NCI-H345 (cell line): Measurements from ENCODE around the gene KLHL22.

Source experiments
- DNase-seq: peaks from one replicate; lab custom pipeline; 2025; lab: John Stamatoyannopoulos, UW

The KLHL22 gene

DNA sequence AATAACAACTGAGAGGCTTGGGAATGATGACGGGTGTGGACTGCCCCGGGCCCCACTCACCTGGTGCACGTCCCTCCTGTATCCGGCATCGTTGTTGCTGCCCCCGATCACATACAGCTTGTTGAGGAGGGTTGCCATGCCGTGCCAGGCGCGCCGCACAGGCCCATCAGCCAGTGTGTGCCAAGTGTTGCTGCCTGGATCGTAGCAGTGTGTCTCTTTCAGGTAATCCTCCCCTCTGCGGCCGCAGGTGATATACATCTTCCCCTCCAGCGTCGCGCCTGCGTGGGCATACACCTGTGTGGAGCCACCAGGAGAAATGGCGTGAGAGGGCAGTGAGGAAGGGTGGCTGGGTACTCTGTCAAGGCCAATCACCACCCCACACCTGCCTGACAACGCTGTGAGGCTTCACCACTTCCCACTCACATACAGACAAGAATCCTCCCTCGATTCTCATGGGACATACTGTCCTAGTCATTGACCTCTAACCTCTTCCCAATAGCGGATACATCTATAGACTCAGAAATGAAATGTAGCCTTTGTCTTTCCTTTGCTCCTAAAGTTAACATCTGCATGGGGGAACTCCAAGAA lies 49.1 kb downstream of the KLHL22 start:
- no peak for DNase-seq

DNA sequence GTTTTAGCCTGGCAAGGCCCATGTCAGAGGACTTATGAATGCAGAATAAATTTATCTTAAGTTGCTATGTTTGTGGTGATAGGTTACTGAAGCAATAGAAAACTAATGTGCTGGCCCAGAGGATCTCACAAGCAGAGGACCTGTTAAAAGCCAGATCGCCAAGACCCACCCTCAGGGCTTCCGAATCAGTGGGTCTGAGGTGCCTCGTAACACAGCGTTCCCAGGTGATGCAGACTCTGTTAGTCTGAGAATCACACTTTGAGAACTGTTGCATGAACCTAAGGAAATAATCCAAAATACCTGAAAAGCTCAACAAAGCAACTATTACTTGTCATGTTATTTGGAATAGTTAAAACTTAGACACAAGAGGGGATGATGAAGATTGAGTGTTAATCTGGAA lies 51.3 kb downstream of the KLHL22 start:
- no peak for DNase-seq

DNA sequence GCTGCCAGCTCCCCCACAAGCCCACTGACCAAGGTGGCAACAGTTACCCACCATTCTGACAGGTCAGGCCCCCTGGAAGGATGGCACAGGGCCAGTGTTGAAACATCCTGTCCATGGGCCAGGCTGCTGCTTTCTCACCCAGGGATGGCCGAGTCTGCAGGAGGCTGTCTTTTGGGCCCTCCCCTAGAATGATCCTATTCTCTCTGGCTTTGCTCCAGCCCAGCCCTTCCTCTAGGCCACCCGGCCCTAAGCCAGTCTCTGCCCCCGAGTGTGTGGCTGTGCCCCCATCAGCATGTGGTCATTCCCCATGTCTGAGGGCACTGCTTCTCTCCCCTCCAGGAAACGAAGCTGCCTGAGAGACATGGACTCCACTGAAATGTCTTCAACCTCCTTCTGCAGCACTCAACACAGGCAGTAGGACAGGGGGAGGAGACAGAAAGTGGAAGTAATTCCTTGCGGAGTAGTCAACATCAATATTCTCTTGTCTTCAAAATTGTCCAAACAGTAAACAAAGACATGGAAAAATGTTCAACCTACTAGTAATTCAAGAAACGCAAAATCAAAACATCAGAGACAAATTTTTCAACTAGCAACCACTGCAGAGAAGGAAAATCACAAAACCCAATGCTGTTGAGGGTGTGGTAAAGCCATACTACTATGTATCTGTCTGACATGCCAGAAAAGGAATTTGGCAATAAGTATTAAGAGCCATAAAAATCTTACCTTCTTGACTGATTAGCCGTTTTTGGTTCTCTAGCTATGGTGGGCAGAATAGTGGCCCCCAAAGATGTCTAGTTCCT lies 52.9 kb downstream of the KLHL22 start:
- DNase-seq, result no peak

DNA sequence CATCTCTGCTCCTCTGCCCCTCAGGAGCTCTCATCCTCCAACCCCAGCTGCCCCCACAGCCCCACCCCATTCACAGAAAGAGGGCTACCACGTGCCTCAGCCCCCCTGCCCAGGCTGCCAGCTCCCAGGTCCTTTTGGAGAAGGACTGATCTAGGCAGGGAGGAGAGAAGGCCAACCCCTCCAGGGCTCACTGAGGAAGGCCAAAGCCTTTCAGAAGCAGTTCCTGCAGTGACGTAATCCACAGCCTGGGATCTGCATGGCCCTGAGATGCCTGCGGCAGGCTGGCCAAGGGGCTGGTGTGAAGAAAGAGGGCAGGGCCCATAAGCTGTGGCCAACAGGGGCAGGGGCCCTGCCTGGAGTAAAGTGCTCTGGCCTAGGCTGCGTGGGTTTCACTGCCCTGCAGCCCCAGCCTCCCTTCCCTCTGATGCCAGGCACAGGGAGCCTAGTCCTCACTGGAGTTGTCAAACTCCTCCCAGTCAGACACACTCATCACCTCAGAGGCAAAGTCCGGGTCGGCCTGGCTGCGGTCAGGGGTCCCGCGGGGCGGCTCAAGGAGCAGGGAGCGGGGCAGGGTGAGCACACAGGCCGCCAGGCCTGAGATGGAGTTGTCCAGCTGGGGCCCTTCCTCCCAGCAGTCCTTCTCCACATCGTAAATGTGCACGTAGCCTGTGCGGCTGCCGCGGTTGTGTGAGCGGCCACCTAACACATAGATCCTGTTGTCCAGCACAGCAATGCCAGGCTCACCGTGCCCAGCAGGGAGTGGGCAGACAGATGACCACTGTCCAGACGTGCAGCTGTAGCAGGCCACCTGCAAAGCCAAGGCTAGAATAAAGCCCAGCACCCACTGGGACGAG lies 53.7 kb downstream of the KLHL22 start:
- no peak for DNase-seq

DNA sequence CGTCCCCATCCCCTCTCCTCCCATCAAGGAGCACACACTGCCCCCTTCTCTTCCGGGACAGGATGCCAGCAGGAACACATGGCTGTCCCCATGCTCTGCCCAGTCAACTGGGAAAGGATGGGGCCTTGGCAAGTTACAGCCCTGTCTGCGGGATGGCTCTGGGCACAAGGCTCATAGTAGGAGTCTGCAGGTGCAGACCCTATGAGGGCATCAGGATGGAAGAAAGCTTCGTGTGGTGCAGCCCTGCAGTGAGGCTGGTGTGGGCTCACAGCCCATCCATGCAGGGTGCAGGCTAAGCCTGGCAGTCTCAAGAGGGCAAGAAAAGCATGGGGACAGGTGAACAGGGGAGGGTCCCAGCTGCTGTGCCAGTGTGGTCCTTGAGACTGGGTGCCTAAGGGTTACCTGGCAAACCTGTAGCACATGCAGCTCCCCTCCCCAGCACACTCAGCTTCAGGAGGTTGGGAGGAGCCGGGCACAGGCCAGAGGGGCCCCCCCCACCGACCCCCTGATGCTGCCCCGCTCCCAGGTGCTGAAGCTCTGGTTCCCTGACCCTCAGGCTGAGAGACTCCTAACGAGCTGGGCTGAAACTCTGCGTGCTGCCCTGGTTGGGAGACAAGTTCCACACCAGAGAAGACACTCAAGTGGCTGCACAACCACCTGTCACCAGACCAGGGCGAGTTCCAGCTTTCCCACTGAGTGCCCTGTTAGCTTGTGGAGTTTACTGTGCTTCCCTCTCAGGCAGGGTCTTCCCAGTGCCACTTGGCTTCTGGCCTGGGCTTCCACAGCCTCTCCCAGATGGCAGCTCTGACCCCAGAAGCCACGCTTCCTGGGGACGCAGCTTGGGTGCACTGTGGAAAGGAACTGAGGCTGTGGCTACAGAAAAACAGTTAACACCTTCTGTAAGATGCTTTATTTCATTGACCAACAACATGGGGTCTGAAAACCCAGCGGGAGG lies 54.7 kb downstream of the KLHL22 start:
- no peak for DNase-seq

DNA sequence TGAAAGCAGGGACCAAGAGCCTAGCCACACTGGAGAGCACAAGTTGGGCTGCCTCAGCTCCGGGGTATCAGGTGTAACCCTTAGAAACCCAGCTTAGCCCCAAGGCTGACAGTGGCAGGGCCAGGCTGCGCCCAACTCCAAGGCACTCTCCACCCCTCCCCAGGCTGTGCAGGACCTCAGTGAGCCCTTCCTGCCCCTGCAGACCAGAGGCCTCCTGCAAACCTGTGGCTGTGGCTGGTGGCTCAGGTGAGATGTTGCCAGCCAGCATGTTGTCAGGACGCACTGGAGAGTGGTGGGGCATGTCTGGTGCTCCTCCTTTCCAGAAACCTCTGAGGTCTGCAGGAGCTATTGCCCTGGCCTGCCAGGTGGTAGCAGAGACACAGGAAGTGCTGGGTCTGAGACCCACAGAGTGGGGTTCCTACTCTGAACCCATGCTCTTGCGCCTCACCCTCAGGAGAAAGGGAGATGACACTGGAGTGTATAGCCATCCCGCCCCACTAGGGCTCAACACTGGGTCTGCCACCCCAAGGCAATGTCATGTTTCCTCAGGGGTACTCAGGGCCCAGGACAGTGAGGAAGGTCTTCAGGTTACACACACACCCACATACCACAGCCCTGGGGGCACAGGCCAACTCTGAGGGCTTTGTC lies 55.5 kb downstream of the KLHL22 start:
- no peak for DNase-seq

DNA sequence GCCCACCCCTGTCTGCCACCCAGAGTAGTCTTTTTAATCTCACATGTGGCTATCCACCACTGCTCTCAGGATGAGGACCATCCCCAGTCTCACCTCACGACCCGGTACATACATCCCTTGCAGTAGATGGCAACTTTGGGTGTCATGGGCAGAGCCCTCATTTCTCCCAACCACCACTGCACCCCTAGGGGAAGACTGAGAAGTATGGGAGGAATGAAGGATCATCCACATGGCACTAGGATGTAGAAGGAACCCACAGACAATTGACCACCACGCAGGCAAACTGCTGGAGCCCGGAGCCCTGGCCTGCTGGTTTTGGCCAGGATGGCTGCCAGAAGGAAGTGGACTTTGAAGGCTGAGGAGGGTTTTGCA lies 56.1 kb downstream of the KLHL22 start:
- DNase-seq, result no peak

DNA sequence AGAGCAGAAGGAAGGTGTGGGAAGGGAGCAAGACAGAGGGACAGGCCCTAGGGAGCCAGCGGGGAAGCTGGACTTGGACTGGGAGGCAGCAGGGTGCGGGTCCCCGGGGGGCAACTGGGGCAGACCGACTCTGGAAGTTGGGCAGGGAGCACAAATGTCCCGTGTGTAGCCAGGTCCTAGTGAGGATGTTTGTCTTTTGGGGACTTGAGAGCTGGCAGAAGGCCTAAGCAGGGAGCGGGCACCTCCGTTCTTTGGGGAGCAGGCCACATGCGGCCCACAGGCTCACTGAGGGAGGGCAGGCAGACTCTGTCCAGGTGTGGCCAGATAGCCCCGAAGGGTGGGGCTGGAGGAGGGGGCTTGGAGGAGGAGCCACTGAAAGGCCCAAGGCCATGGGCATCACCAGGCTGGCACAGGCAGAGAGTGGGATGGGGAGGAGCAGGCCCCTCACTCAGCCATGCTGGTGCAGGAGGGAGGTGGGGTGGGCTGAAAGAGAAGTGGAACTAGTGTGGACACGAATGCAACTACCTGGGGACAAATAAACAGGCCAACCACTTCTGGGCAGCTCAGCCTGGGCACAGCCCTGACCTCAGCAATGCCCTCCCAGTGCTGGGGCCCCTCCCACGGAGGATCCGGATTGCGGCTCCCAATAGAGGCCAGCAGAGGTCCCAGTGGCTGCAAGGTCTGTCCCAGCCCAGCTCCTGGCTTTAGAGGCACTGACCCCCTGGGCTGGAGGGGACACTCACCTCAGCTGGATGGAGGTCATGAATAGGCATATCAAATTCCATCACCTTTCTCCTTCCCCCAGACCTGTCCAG lies 56.7 kb downstream of the KLHL22 start:
- no peak for DNase-seq

DNA sequence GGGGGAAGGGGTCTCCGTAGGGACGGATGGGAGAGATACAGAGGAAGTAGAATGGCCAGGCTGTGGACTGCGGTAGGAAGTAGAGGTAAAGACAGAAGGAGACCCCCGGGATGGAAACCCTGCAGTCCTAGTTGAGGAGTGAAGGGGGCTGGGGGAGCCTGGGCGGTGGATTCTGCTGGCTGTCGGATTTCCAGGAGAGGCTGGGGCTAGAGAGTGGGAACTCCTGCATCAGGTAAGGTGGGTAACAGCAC lies 57.2 kb downstream of the KLHL22 start:
- DNase-seq, result no peak

DNA sequence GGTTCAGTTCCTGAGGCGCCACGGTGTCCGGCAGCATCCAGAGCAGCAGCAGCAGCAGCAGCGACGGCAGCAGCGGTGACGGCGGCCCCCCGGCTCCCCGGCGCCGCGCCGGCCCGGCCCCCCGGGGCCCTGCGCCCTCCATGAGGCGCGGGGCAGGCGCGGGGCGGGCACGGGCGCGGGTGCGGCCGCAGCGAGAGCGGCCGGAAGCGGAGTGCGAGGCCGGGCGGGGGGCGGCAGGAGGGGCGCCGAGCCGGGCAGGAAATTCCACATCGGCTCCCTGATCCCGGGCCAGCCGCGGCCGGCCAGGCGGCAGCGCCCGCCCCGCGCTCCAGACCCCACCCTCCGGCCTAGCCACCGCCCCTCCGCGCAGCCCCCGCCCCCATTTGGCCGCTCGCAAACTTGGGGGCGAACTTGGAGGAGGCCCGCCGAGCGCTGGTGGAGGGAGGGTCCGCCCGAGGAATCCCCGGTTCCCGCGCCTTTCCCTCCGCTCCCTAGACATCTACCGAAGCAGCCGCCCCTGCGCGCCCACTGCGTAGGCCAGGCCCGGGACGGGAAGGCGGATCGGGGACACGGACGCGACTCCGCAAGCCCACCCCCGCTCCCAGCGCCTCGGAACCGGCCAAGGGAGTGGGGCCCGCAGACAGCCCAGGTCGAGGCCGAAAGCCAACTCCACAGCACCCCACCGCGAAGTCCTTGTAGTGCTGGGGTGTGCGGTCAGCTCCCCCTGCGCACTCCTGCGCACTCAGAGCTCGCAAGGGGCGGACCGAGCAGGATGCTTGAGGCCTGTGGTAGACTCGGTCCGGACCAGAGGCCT lies 57.8 kb downstream of the KLHL22 start, which contains the start of gene SCARF2:
SCARF2 (minus strand) TSS at position 213 of the 814 bp plus-strand sequence; CDS start at position 142, 71 bp downstream.
- DNase-seq, result no peak

DNA sequence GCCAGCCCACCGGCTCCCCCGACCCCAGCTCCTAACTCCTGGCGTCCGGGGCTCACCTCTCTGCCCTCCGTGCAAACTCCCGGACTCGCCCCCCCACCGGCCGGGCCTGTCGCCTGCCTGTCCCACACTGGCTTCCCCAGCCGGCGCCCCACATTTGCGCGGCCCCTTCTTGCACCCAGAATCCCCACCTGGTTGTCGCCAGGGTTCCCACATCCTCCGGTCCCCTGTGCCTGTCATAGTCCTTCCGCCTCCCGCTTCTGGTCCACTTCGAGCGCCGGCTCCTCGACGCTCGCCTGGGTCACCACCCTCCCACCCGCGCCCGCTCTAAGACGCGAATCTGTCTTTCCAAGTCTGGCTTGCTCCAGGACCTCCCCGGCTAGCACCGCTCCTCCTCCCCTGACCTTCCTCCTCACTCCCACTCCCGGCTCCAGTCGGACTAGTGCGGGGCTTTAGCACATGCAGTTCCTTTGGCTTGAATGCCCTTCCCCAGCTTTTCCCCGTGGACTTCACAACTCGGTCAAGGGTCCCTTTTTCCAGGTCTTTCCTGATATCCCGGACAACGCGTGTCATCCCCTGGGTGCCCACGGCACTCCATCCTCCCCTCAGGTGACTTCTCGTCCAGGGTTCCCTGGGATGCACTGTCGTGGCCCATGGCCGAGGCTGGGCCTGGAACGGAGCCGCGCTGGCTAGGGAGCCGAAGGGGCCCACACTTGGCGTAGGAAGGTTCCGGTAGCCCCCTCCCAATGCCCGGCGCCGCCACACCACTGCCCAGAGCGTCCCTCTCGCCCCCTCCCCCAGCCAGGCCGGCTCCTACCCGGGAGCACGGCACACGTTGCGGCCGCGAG lies 58.6 kb downstream of the KLHL22 start:
- DNase-seq, result no peak

DNA sequence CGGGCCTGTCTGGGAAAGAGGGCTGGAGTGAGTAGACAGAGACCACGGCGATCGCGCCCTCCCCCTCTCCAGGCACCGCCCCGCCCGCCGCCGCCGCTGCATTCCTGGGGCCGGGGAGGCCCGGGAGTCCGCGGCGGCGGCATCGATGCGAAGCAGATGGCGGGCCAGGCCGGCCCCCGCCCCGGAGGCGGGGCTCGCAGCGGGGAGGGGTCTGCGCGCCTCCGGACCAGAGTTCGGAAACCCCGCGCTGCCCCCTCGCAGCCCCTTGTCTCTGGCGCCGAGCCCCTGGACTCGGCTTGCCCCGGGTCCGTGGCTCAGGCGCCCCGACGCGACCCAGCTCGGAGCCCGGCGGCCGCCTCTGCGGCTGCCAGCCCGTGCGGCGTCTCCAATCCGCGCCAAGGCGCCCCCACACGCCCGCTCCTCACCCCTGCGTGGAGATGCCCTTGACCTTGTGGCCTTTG lies 59.3 kb downstream of the KLHL22 start:
- no peak for DNase-seq

DNA sequence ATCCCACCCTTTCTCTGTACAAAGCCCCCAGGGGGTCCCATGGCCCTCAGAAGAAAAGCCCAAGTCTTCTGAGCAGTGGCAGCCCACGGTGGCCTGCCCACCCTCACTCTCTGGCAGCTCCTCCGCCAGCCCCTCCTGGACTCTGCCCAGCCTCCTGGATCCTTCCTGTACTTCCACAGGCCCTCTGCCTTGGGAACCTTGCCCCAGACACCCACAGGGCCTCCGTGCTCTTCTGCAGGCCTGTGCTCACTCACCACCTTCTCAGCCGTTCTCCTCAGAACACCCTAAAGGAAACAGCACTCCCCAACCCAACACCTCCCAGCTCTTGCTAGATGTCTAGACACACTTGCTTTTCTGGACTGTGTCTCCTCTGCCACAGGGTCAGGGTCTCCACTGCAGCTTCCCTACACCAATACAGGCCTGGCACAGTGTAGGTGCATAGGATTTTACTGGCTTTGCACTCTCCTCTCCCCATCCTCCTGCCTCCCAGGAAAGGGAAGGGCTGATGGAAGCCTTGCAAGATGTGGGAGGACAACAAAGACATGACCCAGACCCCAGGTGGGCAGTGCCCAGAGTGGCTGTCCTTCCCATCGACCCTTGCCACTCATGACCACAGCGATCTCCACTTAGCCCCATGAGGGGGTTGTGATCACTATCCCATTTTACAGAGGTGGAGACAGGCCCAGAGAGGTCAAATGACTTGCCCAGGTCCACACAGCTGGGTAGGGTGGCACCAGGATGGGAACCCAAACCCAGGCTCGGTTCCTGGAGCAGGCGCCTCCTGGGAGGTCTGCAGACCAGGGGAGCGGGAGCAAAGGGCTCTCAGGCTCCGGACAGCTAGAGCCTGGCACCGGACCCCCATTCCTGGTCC lies 59.9 kb downstream of the KLHL22 start:
- no peak for DNase-seq

DNA sequence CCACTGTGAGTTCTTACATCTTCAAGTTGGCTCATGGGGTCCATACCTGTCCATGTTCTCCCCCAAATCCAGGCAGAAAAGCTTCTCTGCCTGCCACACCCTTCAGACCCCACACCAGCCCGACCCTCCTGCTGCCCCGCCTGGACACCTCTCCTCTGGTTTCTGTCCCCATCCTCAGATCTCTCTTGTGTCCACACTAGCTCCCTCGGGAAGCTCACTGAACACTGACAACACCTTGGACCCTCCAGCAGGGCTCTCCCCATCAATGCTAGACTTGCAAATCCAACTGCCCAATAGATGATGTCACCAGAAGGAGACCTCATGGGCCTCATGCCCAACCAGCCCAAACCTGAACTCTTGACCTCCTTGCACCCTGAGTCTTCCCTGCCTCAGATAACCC lies 60.8 kb downstream of the KLHL22 start:
- no peak for DNase-seq

DNA sequence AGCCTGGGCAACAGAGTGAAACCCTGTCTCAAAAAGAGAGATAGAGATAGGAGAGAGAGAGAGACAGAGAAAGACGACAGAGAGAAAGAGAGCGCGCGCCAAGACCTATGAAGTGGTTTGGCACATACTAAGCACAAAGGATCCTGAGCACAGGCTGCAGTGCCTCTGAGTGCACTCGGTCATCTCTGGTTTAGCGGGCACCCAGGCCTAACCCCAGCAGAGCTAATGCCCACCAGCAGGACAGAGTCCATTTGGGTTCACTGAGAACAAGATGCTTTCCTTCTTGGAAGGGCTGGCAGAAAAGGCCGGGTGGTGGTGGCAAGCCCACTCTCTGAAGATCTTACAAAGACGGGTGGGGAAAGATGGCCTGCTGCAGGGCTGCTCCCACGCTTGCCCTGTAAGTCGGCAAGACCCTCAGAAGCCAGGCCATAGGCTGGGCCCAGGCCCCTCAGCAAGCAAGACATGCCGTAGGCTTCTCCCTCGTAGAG lies 61.3 kb downstream of the KLHL22 start:
- DNase-seq, result no peak

DNA sequence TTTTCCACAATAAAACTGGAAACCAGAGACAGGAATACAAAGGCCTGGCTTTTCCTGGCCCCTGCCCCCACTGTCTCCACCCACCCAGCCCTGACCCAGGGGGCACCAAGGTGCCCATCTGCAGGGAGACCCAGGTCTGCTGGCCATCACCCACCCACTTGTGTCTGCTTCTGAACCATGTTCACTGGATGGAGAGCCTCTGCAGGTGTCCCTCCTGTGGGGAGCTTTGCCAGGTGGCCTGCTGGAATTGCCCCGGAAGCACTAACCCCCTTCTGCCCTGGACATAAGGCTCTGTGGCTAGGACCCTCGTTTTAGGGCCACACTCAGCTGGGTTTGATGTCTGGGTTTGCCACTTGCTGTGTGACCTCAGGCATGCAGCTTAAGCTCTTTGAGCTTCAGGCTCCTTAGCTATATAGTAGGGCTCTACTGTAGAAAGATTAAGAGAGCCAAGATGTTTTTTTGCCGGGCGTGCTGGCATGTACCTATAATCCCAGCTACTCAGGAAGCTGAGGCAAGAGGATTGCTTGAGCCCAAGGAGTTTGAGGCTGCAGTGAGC lies 61.8 kb downstream of the KLHL22 start:
- no peak for DNase-seq

DNA sequence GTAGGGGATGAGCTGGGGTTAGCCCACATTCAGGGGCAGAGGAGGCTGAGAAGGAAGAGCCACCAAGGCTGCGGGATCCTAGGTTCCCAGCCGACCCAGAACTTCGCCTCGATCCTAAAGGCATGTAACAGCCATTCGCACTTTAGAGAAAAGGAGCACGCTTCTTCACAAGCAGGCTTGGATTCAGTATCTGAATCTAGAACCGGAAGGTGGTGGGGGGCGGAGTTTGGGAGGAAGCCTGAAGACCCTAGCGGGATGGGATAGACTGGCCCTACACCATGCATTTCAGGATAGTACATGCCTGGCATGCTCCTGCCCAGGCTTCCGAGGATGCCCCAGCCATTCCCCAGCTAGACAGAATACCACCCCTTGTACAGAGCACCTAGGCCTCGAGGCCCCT lies 62.4 kb downstream of the KLHL22 start:
- no peak for DNase-seq
